ENCODE results near the gene NHSL2.

DNA sequence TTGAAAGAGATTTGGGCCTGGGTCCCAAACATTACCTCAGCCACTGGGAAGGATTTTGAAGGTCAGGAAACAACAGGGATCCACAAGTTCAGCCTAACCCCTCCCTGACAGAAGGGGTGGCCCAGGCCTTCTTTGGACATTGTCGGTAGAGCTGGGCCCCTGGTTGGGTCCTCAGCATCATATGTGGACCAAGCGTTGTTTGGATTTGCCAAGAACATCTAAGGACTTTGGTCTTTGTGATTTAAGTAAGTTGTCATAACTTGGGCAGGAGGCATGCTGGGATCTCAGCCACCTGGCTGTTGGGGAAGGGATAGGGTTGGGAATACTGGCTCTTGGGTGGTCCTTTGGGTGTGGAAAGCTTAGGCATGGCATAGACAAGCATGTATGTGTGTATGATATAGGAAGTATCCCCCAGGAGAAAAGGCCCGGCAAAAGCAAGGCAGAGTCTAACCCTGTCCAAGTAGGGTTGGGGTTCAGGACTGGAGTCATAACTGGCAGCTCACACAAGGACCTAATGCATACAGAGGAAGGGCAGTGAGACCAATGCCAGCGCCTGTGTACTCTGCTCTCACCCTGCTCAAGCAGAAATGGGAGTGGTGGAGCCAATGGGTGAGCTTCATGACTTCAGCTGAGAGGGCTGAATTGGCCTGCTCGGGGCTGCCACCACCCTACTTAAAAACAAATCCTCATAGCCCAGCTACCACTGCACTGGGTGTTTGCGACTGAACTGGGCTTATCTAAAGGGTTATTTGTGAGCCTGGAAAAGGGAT, 118.2 kb downstream of the NHSL2 start:
- TF ChIP-seq, protein P1, sequence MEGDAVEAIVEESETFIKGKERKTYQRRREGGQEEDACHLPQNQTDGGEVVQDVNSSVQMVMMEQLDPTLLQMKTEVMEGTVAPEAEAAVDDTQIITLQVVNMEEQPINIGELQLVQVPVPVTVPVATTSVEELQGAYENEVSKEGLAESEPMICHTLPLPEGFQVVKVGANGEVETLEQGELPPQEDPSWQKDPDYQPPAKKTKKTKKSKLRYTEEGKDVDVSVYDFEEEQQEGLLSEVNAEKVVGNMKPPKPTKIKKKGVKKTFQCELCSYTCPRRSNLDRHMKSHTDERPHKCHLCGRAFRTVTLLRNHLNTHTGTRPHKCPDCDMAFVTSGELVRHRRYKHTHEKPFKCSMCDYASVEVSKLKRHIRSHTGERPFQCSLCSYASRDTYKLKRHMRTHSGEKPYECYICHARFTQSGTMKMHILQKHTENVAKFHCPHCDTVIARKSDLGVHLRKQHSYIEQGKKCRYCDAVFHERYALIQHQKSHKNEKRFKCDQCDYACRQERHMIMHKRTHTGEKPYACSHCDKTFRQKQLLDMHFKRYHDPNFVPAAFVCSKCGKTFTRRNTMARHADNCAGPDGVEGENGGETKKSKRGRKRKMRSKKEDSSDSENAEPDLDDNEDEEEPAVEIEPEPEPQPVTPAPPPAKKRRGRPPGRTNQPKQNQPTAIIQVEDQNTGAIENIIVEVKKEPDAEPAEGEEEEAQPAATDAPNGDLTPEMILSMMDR (IDR thresholded peaks at IDR 0.05), result no peak
- TF ChIP-seq POLR2A (IDR thresholded peaks at IDR 0.05), result no peak

Measured in uterus (tissue), 2 donors.